Suppressor macrophage (primary cell): Measurements from ENCODE around the gene SPATA6.
"Not testable (repeated sequence)": the region's sequence is repeated elsewhere in the genome, so short reads cannot be mapped to it uniquely, and the experiment has no call there.

Source experiments
- DNase-seq, 4 experiments: peaks; one replicate each; pipeline ENCODE4 v3.0.0-alpha.2; 2020 to 2022

The SPATA6 gene

DNA sequence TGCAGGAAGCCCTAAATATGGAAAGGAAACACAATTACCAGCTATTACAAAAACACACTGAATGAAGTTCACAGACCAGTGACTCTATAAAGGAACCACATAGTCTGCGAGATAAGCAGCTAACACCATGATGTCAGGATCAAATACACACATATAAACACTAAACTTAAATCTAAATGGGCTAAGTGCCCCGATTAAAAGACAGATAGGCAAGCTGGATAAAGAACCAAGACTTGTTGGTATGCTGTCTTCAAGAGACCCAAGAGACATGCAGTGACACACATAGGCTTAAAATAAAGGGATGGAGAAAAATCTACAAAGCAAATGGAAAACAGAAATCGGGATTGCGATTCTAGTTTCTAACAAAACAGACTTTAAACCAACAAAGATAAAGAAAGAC, 127.6 kb downstream of the SPATA6 start:
- DNase-seq: no peak

DNA sequence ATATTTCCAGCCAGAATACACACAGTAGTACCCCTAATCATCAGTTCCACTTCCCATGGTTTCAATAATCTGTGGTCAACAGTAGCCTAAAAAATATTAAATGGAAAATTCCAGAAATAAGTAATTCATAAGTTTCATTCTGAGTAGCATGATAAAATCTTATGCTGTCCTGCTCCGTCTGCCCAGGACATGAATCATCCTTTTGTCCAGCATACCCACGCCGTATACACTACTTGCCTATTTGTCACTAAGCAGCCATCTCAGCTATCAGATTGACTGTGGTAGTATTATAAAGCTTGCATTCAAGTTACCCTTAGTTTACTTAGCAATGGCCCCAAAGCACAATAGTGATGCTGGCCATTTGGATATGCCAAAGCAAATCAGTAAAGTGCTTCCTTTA, 130.8 kb downstream of the SPATA6 start:
- DNase-seq: no peak

GRCh38 chr1:48338257-48338656, 133.7 kb downstream of the SPATA6 start:
- no peak for DNase-seq

DNA sequence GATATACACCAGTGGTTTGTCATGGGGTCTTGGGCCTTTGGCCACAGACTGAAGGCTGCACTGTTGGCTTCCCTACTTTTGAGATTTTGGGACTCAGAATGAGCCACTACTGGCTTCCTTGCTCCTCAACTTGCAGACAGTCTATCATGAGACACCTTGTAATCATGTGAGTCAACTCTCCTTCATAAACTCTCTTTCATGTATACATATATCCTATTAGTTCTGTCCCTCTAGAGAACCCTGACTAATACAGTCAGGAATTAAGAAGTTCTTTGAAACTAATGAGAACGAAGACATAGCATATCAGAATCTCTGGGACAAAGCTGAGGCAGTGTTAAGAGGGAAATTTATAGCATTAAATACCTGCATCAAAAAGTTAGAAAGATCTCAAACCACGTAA, 138.7 kb downstream of the SPATA6 start:
- DNase-seq: no peak

GRCh38 chr1:48332115-48332514, 139.9 kb downstream of the SPATA6 start:
- no peak for DNase-seq

DNA sequence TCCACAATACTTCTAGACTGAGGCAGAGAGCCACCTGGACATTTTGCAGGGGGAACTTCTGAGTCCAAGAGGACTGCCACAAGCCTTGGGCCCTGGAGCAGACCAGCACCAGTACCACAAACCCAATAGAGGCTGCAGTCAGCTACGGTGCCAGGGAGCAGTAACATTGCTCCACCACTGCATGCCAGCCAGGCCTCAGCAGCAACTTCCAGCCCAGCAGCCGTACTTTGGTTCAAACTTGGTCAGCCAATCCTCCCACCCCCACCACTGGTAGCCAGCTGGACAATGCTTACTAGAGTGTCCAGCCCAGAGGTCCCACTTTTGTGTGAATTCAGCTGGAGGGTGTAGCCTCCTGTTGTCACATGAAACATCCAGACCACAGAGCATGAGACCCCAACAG, 142.1 kb downstream of the SPATA6 start:
- no peak for DNase-seq

- no peak for DNase-seq
Observed at GRCh38 chr1:48329486-48329885, 142.5 kb downstream of the SPATA6 start.

DNA sequence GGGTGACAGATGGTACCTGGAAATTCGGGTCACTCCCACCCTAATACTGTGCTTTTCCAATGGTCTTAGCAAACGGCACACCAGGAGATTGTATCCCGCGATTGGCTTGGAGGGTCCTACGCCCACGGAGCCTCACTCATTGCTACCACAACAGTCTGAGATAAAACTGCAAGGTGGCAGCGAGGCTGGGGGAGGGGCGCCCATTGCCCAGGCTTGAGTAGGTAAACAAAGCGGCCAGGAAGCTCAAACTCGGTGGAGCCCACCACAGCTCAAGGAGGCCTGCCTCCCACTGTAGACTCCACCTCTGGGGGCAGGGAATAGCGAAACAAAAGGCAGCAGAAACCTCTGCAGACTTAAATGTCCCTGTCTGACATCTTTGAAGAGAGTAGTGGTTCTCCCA, 160.2 kb downstream of the SPATA6 start:
- DNase-seq: not testable (repeated sequence)

DNA sequence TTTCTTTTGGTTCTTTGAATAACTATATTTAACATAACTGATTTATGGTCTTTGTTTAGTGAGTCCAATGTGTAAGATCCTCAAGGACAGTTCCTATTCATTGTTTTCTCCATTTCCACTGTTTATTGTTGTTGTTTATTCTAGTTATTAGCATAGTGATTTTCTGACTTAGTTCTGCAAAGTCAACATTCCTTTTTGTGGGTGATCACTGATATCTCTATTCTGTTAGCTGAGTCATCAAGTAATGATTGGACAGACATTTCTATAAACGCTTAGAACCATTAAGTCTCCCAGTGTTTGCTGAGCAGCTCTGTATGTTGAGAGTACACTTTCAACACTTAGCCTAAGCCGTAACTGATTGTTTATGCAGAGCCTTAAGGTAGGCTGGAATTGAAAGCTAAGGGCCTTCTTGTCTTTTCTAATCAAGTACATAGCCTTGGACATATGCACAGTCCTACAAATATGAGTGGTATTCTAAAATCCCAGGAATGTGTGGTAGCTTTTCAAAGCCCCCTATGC, 162.4 kb downstream of the SPATA6 start:
- no peak for DNase-seq

- no peak for DNase-seq
Observed at GRCh38 chr1:48302652-48303051, 169.4 kb downstream of the SPATA6 start.

- no peak for DNase-seq
Observed at GRCh38 chr1:48294656-48295055, 177.3 kb downstream of the SPATA6 start.

GRCh38 chr1:48294094-48294493, 177.9 kb downstream of the SPATA6 start:
- not testable (repeated sequence) for DNase-seq

DNA sequence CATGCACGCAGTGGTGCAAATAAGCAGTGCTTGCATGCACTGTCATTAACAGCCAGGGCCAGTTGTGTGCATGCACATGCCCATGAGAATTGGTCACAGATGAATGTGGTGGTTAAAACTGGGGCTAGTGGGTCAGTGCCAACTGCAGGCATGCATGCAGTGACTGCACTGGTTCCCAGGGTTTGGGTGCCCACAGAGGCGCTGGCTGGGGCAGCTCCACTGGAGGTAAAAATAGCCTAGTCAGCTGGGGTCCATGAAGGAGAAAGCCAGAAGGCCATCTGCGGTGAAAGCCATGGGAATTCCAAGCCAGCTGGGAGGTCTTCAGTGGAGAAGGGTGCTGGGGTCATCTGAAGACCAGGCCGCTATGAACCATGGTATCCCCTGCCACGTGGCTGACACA, 179.3 kb downstream of the SPATA6 start:
- DNase-seq: no peak

GRCh38 chr1:48291421-48291820, 180.6 kb downstream of the SPATA6 start:
- no peak for DNase-seq

DNA sequence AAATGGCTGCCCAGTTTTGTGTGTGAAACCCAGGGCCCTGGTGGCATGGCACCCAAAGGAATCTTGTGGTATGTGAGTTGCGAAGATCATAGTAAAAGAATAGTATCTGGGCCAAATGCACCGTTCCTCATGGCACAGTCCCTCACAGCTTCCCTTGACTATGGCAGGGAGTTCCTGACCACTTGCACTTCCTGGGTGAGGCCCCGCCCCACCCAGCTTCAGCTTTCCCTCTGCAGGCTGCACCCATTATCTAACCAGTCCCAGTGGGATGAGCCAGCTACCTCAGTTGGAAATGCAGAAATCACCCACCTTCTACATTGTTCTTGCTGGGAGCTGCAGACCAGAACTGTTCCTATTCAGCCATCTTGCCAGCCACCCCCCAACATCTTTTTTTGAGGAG, 186.5 kb downstream of the SPATA6 start:
- DNase-seq: peak in 1 of 4 experiments; percentile 4

- not testable (repeated sequence) for DNase-seq
Observed at GRCh38 chr1:48284696-48285420, 187.1 kb downstream of the SPATA6 start.

DNA sequence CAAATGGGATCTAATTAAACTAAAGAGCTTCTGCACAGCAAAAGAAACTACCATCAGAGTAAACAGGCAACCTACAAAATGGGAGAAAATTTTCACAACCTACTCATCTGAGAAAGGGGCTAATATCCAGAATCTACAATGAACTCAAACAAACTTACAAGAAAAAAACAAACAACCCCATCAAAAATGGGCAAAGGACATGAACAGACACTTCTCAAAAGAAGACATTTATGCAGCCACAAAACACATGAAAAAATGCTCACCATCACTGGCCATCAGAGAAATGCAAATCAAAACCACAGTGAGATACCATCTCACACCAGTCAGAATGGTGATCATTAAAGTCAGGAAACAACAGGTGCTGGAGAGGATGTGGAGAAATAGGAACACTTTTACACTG, 189.7 kb downstream of the SPATA6 start:
- not testable (repeated sequence) for DNase-seq

- not testable (repeated sequence) for DNase-seq
Observed at GRCh38 chr1:48277437-48277836, 194.6 kb downstream of the SPATA6 start.

DNA sequence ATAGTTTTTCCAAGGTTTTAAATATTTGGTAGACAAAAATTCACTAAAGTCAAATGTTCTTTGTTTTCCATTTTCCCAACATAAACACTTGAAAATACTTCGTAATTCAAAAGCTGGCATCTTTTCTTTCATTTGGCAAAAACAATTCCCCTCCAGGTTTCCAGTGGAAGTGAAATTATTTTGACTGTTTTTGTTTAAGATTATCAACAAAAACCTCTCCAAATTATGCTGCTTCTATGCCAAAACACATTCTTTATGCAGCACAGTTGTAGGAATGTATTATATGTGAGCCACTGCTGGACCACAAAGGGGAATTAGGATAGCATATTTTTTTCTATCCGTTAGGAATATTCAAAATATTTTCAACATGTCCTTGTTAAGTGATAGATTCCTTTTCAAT, 205.4 kb downstream of the SPATA6 start:
- DNase-seq: no peak

DNA sequence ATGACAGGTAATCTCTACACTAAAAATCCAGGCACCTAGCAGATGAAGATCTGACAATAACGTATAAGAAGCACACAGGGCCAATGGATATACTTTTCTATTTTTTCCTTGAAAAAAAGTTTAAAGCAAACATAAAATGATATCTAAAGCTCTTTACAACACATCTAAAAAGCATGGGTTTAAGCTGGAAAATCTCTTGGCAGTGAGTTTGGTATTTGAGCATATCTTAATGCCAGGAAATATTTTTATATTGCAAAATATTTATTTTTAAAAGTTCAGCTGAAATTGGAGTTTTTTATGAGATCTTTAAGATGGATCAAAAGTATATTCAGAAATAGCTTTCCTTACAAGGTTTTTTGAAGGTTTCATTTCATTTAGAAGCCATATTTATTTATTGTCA, 209.0 kb downstream of the SPATA6 start:
- no peak for DNase-seq

DNA sequence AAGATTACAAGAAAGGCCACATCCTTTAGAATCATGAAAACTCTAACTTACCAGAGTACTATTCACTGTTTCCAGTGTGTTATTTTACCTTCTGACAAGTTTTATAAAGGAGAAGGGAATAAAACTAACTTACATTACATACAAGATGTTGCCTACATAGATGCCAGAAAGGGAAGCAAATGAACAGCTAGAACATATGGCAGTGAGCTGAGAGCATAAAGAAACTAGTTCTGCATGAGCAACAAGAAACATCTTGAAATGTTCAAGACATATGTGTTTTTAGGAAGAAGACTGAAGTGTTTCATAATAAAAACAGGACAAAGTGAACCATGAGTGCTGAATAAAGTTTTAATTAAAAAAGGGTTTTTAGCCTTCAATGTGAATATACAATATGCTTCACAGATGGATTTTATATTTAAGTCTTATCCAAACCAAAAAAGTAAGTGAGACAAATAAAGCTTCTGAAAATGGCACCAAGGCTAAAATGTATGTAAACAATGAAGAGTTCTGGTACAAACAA, 210.1 kb downstream of the SPATA6 start:
- no peak for DNase-seq

GRCh38 chr1:48258106-48258505, 213.9 kb downstream of the SPATA6 start:
- DNase-seq: no peak

GRCh38 chr1:48254254-48254653, 217.8 kb downstream of the SPATA6 start:
- DNase-seq: no peak

GRCh38 chr1:48251821-48252220, 220.2 kb downstream of the SPATA6 start:
- no peak for DNase-seq

DNA sequence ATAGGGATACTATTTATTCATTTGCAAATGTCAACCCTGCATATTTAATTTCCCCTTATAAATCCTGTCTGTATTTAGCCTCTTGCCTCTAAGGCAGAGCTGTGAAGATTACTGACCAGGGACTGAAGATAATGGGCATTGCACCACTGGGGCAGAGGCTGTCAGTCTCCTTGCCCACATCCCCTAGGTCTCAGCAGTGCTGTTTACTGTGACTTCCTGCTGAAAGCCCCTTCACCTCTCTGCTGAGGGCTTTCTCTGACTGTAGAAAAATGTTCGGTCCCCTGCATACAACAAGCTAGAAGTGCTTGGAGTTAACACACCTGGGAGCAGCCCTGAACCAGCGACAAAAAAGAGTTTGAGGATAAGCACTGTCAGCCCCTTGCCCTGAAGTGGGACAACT, 220.7 kb downstream of the SPATA6 start:
- no peak for DNase-seq
